ENCODE results near the gene SGCG.

GRCh38 chr13:23322353-23323336 is 141.9 kb downstream of the SGCG start:
- TF ChIP-seq, protein P1, sequence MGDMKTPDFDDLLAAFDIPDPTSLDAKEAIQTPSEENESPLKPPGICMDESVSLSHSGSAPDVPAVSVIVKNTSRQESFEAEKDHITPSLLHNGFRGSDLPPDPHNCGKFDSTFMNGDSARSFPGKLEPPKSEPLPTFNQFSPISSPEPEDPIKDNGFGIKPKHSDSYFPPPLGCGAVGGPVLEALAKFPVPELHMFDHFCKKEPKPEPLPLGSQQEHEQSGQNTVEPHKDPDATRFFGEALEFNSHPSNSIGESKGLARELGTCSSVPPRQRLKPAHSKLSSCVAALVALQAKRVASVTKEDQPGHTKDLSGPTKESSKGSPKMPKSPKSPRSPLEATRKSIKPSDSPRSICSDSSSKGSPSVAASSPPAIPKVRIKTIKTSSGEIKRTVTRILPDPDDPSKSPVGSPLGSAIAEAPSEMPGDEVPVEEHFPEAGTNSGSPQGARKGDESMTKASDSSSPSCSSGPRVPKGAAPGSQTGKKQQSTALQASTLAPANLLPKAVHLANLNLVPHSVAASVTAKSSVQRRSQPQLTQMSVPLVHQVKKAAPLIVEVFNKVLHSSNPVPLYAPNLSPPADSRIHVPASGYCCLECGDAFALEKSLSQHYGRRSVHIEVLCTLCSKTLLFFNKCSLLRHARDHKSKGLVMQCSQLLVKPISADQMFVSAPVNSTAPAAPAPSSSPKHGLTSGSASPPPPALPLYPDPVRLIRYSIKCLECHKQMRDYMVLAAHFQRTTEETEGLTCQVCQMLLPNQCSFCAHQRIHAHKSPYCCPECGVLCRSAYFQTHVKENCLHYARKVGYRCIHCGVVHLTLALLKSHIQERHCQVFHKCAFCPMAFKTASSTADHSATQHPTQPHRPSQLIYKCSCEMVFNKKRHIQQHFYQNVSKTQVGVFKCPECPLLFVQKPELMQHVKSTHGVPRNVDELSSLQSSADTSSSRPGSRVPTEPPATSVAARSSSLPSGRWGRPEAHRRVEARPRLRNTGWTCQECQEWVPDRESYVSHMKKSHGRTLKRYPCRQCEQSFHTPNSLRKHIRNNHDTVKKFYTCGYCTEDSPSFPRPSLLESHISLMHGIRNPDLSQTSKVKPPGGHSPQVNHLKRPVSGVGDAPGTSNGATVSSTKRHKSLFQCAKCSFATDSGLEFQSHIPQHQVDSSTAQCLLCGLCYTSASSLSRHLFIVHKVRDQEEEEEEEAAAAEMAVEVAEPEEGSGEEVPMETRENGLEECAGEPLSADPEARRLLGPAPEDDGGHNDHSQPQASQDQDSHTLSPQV (IDR thresholded peaks at IDR 0.05) = no peak
- TF ChIP-seq EP300 (IDR thresholded peaks at IDR 0.05; ENCODE audit: borderline replicate concordance in 1 of 2, control insufficient read depth in 1 of 2, low read depth in 2 of 2, low read length in 2 of 2) (no peak), CREM (IDR thresholded peaks at IDR 0.05; ENCODE audit: low read depth) (no peak)

Data from GM12878 (cell line).